Measurements from ENCODE around the gene ANK2. TPM values are rescaled to one million over a fixed set of nuclear protein-coding genes. Genes with fewer than 3 reads are reported as not detected.
A peak's percentile ranks its signal among the peaks of the same experiment; 100 is the strongest.

The ANK2 gene
- total RNA-seq, 2 donors from 2014 or later = 70.0 to 124 TPM

GRCh38 chr4:113390850-113391249 lies 341.4 kb downstream of the ANK2 start:
- Histone ChIP-seq H3K4me3 (ENCODE audit: low read length) (no peak overlapping the region), H3K27me3 (ENCODE audit: control insufficient read depth, insufficient read depth, low read length, poor library complexity, severe bottlenecking) (no peaks in the 10 kb centered on the region), H3K27ac (ENCODE audit: low read depth, low read length) (no peak overlapping the region), H3K36me3 (ENCODE audit: control insufficient read depth, insufficient read depth, low read length) (peaks cover 7% of the 10 kb centered on the region), H3K9ac (ENCODE audit: extremely low read depth, low read length, poor library complexity, severe bottlenecking) (no peak overlapping the region), H3K4me1 (ENCODE audit: control insufficient read depth, insufficient read depth, low read length) (peaks cover 9% of the 10 kb centered on the region), H3K9me3 (ENCODE audit: control insufficient read depth, low read length) (peaks cover 12% of the 10 kb centered on the region)
- no peak overlapping the region for H3K27ac Mint-ChIP-seq
- no peaks in the 10 kb centered on the region for H3K36me3 Mint-ChIP-seq (ENCODE audit: low read depth)
- no peak overlapping the region for H3K4me3 Mint-ChIP-seq
- peaks cover 7% of the 10 kb centered on the region for H3K9me3 Mint-ChIP-seq
- H3K4me1 Mint-ChIP-seq = peaks cover 26% of the 10 kb centered on the region
- H3K27me3 Mint-ChIP-seq (ENCODE audit: insufficient read depth) = no peaks in the 10 kb centered on the region
- TF ChIP-seq, protein P1, sequence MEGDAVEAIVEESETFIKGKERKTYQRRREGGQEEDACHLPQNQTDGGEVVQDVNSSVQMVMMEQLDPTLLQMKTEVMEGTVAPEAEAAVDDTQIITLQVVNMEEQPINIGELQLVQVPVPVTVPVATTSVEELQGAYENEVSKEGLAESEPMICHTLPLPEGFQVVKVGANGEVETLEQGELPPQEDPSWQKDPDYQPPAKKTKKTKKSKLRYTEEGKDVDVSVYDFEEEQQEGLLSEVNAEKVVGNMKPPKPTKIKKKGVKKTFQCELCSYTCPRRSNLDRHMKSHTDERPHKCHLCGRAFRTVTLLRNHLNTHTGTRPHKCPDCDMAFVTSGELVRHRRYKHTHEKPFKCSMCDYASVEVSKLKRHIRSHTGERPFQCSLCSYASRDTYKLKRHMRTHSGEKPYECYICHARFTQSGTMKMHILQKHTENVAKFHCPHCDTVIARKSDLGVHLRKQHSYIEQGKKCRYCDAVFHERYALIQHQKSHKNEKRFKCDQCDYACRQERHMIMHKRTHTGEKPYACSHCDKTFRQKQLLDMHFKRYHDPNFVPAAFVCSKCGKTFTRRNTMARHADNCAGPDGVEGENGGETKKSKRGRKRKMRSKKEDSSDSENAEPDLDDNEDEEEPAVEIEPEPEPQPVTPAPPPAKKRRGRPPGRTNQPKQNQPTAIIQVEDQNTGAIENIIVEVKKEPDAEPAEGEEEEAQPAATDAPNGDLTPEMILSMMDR (conservative IDR thresholded peaks at IDR 0.05) = no peak
- DNase-seq = no peak

GRCh38 chr4:113394108-113394729 lies 344.8 kb downstream of the ANK2 start:
- no peaks in the 10 kb centered on the region for H3K36me3 ChIP-seq (ENCODE audit: control insufficient read depth, insufficient read depth, low read length)
- Mint-ChIP-seq H3K9me3 (no peaks in the 10 kb centered on the region), H3K27ac (no peak overlapping the region), H3K36me3 (ENCODE audit: low read depth) (no peaks in the 10 kb centered on the region), H3K27me3 (ENCODE audit: insufficient read depth) (no peaks in the 10 kb centered on the region), H3K4me3 (no peak overlapping the region), H3K4me1 (peaks cover 9% of the 10 kb centered on the region)
- peaks cover 6% of the 10 kb centered on the region for H3K9me3 ChIP-seq (ENCODE audit: control insufficient read depth, low read length)
- WGBS, 2 experiments (ENCODE audit: insufficient coverage in 1 of 2, insufficient read length in 1 of 2) = 80 to 95% methylated on average over 1 to 3 of the region's 3 CpGs
- H3K4me1 ChIP-seq (ENCODE audit: control insufficient read depth, insufficient read depth, low read length) = no peaks in the 10 kb centered on the region
- TF ChIP-seq, protein P1 (conservative IDR thresholded peaks at IDR 0.05) = no peak
- no peak for DNase-seq
- H3K27ac ChIP-seq (ENCODE audit: low read depth, low read length) = no peak overlapping the region
- H3K4me3 ChIP-seq (ENCODE audit: low read length) = no peak overlapping the region
- no peaks in the 10 kb centered on the region for H3K27me3 ChIP-seq (ENCODE audit: control insufficient read depth, insufficient read depth, low read length, poor library complexity, severe bottlenecking)
- H3K9ac ChIP-seq (ENCODE audit: extremely low read depth, low read length, poor library complexity, severe bottlenecking) = no peak overlapping the region

DNA sequence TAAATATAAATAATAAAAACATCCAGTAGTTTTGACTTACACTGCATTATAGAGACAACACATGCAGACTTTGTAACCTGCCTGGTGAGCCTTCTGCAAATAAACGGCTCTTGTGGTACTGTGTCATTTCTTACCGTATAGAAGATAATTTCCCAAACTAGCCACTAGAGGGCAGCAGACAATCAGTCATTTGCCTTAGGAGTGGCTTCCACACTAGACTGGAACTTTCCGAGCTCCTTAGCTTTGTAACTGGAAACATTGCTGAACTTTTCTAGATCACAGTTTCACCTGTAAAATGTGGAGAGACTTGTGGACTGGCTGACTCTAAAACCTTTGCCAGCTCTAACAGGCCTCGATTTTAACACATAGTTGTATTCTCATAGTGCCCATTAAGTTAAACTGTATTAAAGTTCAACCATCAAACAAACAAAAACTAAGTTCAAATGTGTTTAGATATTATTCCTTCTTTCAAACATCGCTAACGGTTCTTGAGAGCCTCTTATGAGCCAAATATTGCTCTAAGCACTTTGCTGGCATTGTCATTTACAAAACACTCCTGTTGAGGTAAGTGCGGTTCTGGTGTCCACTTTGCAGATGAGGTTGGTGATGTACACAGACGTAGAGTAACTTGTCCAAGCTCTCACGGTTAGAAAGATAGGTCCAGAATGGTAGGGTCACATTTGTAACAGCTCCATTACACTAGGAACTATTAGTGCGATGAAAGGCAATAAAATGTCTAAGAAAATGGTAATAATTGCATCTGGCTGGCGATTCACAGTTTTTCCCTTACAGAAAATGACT lies 345.5 kb downstream of the ANK2 start:
- Histone ChIP-seq H3K9ac (ENCODE audit: extremely low read depth, low read length, poor library complexity, severe bottlenecking) (no peak overlapping the region), H3K4me3 (ENCODE audit: low read length) (no peak overlapping the region), H3K4me1 (ENCODE audit: control insufficient read depth, insufficient read depth, low read length) (no peaks in the 10 kb centered on the region), H3K27me3 (ENCODE audit: control insufficient read depth, insufficient read depth, low read length, poor library complexity, severe bottlenecking) (no peaks in the 10 kb centered on the region), H3K36me3 (ENCODE audit: control insufficient read depth, insufficient read depth, low read length) (no peaks in the 10 kb centered on the region), H3K27ac (ENCODE audit: low read depth, low read length) (no peak overlapping the region), H3K9me3 (ENCODE audit: control insufficient read depth, low read length) (no peaks in the 10 kb centered on the region)
- Mint-ChIP-seq H3K36me3 (ENCODE audit: low read depth) (no peaks in the 10 kb centered on the region), H3K4me1 (peaks cover 9% of the 10 kb centered on the region), H3K27me3 (ENCODE audit: insufficient read depth) (no peaks in the 10 kb centered on the region), H3K4me3 (no peak overlapping the region), H3K27ac (no peak overlapping the region), H3K9me3 (no peaks in the 10 kb centered on the region)
- WGBS, 2 experiments (ENCODE audit: insufficient coverage in 1 of 2, insufficient read length in 1 of 2) = 66 to 72% methylated on average over 8 to 11 of the region's 11 CpGs
- TF ChIP-seq, protein P1 (conservative IDR thresholded peaks at IDR 0.05) = peak; percentile 91
- DNase-seq = peak; percentile 68

Data from endodermal cell (in vitro differentiated cells).